ENCODE results near the gene MYO10. TPM values are rescaled to one million over a fixed set of nuclear protein-coding genes. Genes with fewer than 3 reads are reported as not detected.

The MYO10 gene
- total RNA-seq, 1 donor from 2014 or later: 23.1 TPM

DNA sequence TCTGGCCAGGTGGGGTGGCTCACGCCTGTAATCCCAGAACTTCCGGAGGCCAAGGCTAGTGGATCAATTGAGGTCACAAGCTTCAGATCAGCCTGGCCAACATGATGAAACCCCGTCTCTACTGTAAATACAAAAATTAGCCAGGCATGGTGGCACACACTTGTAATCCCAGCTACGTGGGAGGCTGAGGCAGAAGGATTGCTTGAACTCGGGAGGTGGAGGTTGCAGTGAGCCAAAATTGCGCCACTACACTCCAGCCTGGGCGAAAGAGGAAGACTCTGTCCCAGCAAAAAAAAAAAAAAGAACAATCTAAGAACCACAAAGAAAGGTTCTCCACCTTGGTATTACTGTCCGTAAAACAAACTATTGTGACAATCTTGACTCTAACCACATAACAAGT, 9.7 kb downstream of the MYO10 start:
- H3K27me3 Mint-ChIP-seq (ENCODE audit: unreplicated experiment): peaks cover under 1% of the 10 kb centered on the region
- peaks cover 11% of the 10 kb centered on the region for H3K4me1 Mint-ChIP-seq (ENCODE audit: low read depth, unreplicated experiment)
- H3K27ac Mint-ChIP-seq (ENCODE audit: unreplicated experiment): no peak overlapping the region
- no peak for DNase-seq
- no peaks in the 10 kb centered on the region for H3K9me3 Mint-ChIP-seq (ENCODE audit: unreplicated experiment)
- H3K4me3 Mint-ChIP-seq (ENCODE audit: unreplicated experiment): no peak overlapping the region
- no peaks in the 10 kb centered on the region for H3K36me3 Mint-ChIP-seq (ENCODE audit: unreplicated experiment)
- TF ChIP-seq, protein P1, sequence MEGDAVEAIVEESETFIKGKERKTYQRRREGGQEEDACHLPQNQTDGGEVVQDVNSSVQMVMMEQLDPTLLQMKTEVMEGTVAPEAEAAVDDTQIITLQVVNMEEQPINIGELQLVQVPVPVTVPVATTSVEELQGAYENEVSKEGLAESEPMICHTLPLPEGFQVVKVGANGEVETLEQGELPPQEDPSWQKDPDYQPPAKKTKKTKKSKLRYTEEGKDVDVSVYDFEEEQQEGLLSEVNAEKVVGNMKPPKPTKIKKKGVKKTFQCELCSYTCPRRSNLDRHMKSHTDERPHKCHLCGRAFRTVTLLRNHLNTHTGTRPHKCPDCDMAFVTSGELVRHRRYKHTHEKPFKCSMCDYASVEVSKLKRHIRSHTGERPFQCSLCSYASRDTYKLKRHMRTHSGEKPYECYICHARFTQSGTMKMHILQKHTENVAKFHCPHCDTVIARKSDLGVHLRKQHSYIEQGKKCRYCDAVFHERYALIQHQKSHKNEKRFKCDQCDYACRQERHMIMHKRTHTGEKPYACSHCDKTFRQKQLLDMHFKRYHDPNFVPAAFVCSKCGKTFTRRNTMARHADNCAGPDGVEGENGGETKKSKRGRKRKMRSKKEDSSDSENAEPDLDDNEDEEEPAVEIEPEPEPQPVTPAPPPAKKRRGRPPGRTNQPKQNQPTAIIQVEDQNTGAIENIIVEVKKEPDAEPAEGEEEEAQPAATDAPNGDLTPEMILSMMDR (IDR thresholded peaks at IDR 0.05; ENCODE audit: partially characterized antibody, unreplicated experiment): no peak

DNA sequence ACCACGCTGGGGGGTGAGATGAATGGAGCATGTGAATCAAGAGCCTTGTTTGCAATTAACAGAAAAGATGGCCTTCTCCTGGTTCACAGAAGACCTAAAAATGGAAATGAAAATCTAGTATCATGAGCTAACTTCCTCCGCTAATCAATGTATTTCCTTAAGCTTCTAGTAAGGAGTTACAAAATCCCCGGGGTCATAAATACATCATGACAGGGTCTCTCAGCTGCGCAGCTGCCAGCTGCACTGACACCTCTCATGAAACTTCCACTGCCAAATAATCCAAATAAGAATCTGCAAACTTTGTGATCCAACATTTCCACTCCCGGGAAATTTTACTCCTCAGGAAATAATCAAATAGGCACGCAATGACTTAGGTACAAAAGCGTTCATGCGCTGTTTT, 11.9 kb downstream of the MYO10 start:
- H3K4me1 Mint-ChIP-seq (ENCODE audit: low read depth, unreplicated experiment): peaks cover 11% of the 10 kb centered on the region
- no peak overlapping the region for H3K4me3 Mint-ChIP-seq (ENCODE audit: unreplicated experiment)
- DNase-seq: no peak
- H3K27me3 Mint-ChIP-seq (ENCODE audit: unreplicated experiment): peaks cover 4% of the 10 kb centered on the region
- H3K27ac Mint-ChIP-seq (ENCODE audit: unreplicated experiment): no peak overlapping the region
- TF ChIP-seq, protein P1 (IDR thresholded peaks at IDR 0.05; ENCODE audit: partially characterized antibody, unreplicated experiment): no peak
- H3K36me3 Mint-ChIP-seq (ENCODE audit: unreplicated experiment): no peaks in the 10 kb centered on the region
- no peaks in the 10 kb centered on the region for H3K9me3 Mint-ChIP-seq (ENCODE audit: unreplicated experiment)

DNA sequence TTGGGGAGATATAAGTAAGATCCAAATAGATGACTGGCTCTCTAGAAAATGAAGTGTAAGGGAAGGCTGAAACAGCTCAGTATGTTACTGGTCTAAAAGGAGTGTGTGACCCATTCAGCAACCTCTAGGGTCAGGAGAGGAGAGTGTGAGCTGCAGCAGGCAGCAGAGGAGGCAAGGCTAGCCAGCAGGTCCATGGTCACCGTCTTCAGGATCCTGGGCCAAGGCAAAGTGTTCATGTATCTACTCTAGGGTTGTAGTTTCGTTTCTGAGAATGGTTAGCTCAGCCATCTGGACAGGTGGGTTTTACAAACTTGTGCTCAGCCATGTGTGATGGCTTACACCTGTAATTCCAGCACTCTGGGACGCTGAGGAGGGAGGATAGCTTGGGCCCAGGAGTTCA, 13.7 kb downstream of the MYO10 start:
- Mint-ChIP-seq H3K36me3 (ENCODE audit: unreplicated experiment) (no peaks in the 10 kb centered on the region), H3K4me3 (ENCODE audit: unreplicated experiment) (no peak overlapping the region), H3K9me3 (ENCODE audit: unreplicated experiment) (no peaks in the 10 kb centered on the region), H3K4me1 (ENCODE audit: low read depth, unreplicated experiment) (peaks cover 12% of the 10 kb centered on the region), H3K27me3 (ENCODE audit: unreplicated experiment) (peaks cover 4% of the 10 kb centered on the region), H3K27ac (ENCODE audit: unreplicated experiment) (no peak overlapping the region)
- DNase-seq: no peak
- TF ChIP-seq, protein P1 (IDR thresholded peaks at IDR 0.05; ENCODE audit: partially characterized antibody, unreplicated experiment): no peak

DNA sequence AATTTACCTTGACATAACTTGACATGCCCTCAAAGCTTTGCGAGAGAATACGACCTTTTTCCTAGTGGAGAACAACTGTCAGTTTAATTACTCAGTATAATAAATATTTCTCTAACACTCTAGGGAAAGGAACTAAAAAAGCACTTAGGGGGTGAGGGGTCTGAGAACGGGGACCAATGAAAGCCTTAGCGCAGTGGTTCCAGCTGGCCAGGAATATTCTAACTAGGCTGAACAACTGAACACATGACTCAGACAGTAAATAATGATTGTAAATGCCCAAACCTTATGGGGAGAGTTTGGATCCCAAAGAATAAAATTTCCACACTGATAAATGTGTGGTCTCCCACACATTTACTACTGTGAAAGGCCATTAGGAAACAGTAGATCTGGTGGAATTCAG, 14.9 kb downstream of the MYO10 start:
- no peak for DNase-seq
- Mint-ChIP-seq H3K27me3 (ENCODE audit: unreplicated experiment) (peaks cover 4% of the 10 kb centered on the region), H3K4me3 (ENCODE audit: unreplicated experiment) (no peak overlapping the region), H3K9me3 (ENCODE audit: unreplicated experiment) (no peaks in the 10 kb centered on the region), H3K36me3 (ENCODE audit: unreplicated experiment) (no peaks in the 10 kb centered on the region), H3K4me1 (ENCODE audit: low read depth, unreplicated experiment) (peaks cover 19% of the 10 kb centered on the region), H3K27ac (ENCODE audit: unreplicated experiment) (no peak overlapping the region)
- TF ChIP-seq, protein P1 (IDR thresholded peaks at IDR 0.05; ENCODE audit: partially characterized antibody, unreplicated experiment): no peak

DNA sequence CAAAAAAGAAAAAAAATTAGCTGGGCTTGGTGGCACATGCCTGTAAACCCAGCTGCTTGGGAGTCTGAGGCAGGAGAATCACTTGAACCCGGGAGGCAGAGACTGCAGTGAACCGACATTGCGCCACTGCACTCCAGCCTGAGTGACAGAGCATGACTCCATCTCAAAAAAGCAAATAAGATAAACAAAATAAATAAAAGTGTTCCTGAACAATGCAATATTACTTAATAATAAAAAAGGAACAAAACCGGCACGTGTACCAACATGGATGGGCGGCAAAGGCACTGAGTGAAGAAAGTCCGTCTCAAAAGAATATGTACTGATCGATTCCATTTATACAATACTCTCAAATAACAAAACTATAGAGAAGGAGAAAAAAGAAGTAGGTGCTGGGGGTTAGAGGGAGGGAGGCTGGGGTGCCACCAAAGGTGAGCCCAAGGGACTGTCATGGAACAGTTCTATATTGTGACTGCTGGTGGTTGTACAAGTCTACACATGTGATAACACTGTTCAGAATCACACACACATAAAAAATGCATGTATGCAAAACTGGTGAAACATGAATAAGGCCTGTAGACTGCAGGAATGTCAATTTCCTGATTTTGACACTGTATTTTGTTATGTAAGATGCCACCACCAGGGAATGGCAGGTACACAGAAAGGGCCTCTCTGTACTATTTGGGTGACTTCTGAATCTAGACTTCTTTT, 15.8 kb downstream of the MYO10 start:
- no peaks in the 10 kb centered on the region for H3K36me3 Mint-ChIP-seq (ENCODE audit: unreplicated experiment)
- no peak for DNase-seq
- H3K27me3 Mint-ChIP-seq (ENCODE audit: unreplicated experiment): peaks cover 4% of the 10 kb centered on the region
- TF ChIP-seq, protein P1 (IDR thresholded peaks at IDR 0.05; ENCODE audit: partially characterized antibody, unreplicated experiment): no peak
- H3K4me3 Mint-ChIP-seq (ENCODE audit: unreplicated experiment): no peak overlapping the region
- H3K27ac Mint-ChIP-seq (ENCODE audit: unreplicated experiment): no peak overlapping the region
- H3K4me1 Mint-ChIP-seq (ENCODE audit: low read depth, unreplicated experiment): peaks cover 22% of the 10 kb centered on the region
- no peaks in the 10 kb centered on the region for H3K9me3 Mint-ChIP-seq (ENCODE audit: unreplicated experiment)

Data from glutamatergic neuron (in vitro differentiated cells).